ENCODE measurements around the gene SFXN3. TPM values are rescaled to one million over a fixed set of nuclear protein-coding genes. Genes with fewer than 3 reads are reported as not detected.

SFXN3 gene
- total RNA-seq, 1 experiment from 2014 or later: 2.8 TPM

- no peaks in the 10 kb centered on the region for H3K9me3 ChIP-seq (ENCODE audit: control insufficient read depth, low read depth, low read length)
- no peak overlapping the region for H3K27ac ChIP-seq (ENCODE audit: insufficient read length, low read depth, low read length)
- H3K27me3 Mint-ChIP-seq (ENCODE audit: low read depth): peaks cover 82% of the 10 kb centered on the region
- H2BK12ac ChIP-seq (ENCODE audit: insufficient read length, low read depth, low read length): no peak overlapping the region
- no peak overlapping the region for H2BK120ac ChIP-seq (ENCODE audit: low read depth, low read length, poor library complexity, severe bottlenecking)
- H3K4ac ChIP-seq (ENCODE audit: low read depth, low read length): no peak overlapping the region
- H3K14ac ChIP-seq (ENCODE audit: insufficient read depth, low read length): no peak overlapping the region; the same call in 1 of the 2 replicates
- H3K27me3 ChIP-seq (ENCODE audit: insufficient read depth, low read length): peaks cover 55% of the 10 kb centered on the region
- H3K18ac ChIP-seq (ENCODE audit: insufficient read length, low read depth, low read length): no peak overlapping the region
- no peak overlapping the region for H2AFZ ChIP-seq (ENCODE audit: low read length)
- no peak overlapping the region for H3K27ac Mint-ChIP-seq
- no peak overlapping the region for H2AK5ac ChIP-seq (ENCODE audit: insufficient read length, low read length)
- H2BK15ac ChIP-seq (ENCODE audit: low read depth, low read length): no peak overlapping the region
- H4K8ac ChIP-seq (replicated peaks; ENCODE audit: insufficient read length, low read depth, low read length): no peak overlapping the region
- no peak overlapping the region for H3K23ac ChIP-seq (ENCODE audit: insufficient read length, low read depth, low read length)
- peaks cover 0 to 3% of the 10 kb centered on the region in 2 experiments; a peak in 1 of 5 replicates for H3K9me3 Mint-ChIP-seq
- peak; percentile 60 for TF ChIP-seq CTCF (conservative IDR thresholded peaks at IDR 0.05)
- H3K4me1 ChIP-seq (ENCODE audit: insufficient read depth, low read length): peaks cover 7% of the 10 kb centered on the region; the same call in 1 of the 2 replicates
- peak; percentile 77 for DNase-seq
- H3K79me2 ChIP-seq (ENCODE audit: insufficient read depth, low read length): no peaks in the 10 kb centered on the region
- H3K36me3 Mint-ChIP-seq (ENCODE audit: insufficient read depth in 1 of 3, low read depth in 3 of 3): peaks cover 0 to 3% (median 0%) of the 10 kb centered on the region in 3 experiments; a peak in 2 of 7 replicates
- no peak overlapping the region for H3K9ac ChIP-seq (ENCODE audit: extremely low read depth, insufficient read length, low read length)
- H3K79me1 ChIP-seq (ENCODE audit: insufficient read depth, low read depth, low read length, poor library complexity, severe bottlenecking): no peaks in the 10 kb centered on the region
- H4K5ac ChIP-seq (ENCODE audit: insufficient read length, low read depth, low read length): no peak overlapping the region
- peak overlapping the region; percentile 51 to 74 for H3K4me3 Mint-ChIP-seq
- H4K20me1 ChIP-seq (ENCODE audit: control insufficient read depth, insufficient read depth, insufficient read length): peaks cover 5% of the 10 kb centered on the region
- WGBS (ENCODE audit: extremely low coverage, insufficient read length, low lambda C conversion rate): no CpG with 5 or more reads among the region's 62 CpGs
- H3T11ph ChIP-seq (ENCODE audit: low read length): no peak overlapping the region
- H3K56ac ChIP-seq (ENCODE audit: insufficient read length, low read depth, low read length): no peak overlapping the region
- no peak overlapping the region for H2BK20ac ChIP-seq (ENCODE audit: low read depth, low read length, poor library complexity, severe bottlenecking)
- H3K4me1 Mint-ChIP-seq: peaks cover 43 to 49% of the 10 kb centered on the region in 2 experiments
- H2BK5ac ChIP-seq (ENCODE audit: insufficient read length, low read length): no peak overlapping the region
- no peak overlapping the region for H4K91ac ChIP-seq (ENCODE audit: insufficient read length, low read depth, low read length)
- peak overlapping the region; percentile 61 for H3K4me2 ChIP-seq (ENCODE audit: insufficient read depth, insufficient read length, low read length)
- H3K23me2 ChIP-seq (ENCODE audit: insufficient read length, low read depth, low read length, poor library complexity, severe bottlenecking): peaks cover 15% of the 10 kb centered on the region
Observed at GRCh38 chr10:101047961-101048892, 17.2 kb downstream of the SFXN3 start.

All from H9 (cell line).